ENCODE data around the gene TTC4.

DNA sequence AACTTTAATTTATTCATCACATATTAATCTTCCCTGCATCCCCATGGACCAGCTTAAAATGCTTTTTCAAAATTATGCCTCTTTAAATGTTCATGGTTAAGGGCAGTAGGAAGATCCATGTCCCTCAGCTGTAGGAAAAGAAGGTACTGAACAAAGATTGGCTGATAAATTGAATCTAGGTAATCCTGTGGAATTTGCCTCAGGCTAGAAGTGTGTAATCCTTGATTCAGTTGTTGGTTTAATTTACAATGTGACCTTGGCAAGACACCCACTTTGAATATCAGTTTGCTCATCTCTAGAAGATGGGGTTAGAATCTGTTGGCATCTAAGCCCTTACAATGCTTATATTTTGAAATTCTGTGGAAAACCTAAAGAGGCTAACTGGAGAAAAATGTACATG is 6.1 kb downstream of the TTC4 start:
- TF ChIP-seq, protein P1, sequence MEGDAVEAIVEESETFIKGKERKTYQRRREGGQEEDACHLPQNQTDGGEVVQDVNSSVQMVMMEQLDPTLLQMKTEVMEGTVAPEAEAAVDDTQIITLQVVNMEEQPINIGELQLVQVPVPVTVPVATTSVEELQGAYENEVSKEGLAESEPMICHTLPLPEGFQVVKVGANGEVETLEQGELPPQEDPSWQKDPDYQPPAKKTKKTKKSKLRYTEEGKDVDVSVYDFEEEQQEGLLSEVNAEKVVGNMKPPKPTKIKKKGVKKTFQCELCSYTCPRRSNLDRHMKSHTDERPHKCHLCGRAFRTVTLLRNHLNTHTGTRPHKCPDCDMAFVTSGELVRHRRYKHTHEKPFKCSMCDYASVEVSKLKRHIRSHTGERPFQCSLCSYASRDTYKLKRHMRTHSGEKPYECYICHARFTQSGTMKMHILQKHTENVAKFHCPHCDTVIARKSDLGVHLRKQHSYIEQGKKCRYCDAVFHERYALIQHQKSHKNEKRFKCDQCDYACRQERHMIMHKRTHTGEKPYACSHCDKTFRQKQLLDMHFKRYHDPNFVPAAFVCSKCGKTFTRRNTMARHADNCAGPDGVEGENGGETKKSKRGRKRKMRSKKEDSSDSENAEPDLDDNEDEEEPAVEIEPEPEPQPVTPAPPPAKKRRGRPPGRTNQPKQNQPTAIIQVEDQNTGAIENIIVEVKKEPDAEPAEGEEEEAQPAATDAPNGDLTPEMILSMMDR (IDR thresholded peaks at IDR 0.05): no peak
- TF ChIP-seq POLR2AphosphoS5 (IDR thresholded peaks at IDR 0.05): no peak

Measured in suprapubic skin (tissue), 3 donors.